A549 (cell line): ENCODE results near the gene OPRM1. TPM values are rescaled to one million over a fixed set of nuclear protein-coding genes. Genes with fewer than 3 reads are reported as not detected.
"Not testable (repeated sequence)": the region's sequence is repeated elsewhere in the genome, so short reads cannot be mapped to it uniquely, and the experiment has no call there.

Experiments
- ATAC-seq, 2 experiments: fragments of 200-7000 bp in 1 of 2; fragments of >200 bp in 1 of 2; cut with Nextera tagmentation in 1 of 2; cut with Tn5 transposase in 1 of 2; 3 replicates each; pipeline versions ENCODE4 v1.8.0 to v1.9.1; 2018 to 2020; ENCODE audit warnings: mild to moderate bottlenecking in 1 of 2, moderate library complexity in 1 of 2
- CTCF ChIA-PET: fragments of 300-600 bp; sonication (Branson Sonifier 250); formaldehyde crosslinking; extraction: SDS; loops from one replicate; lab custom pipeline; 2021; ENCODE audit warnings: antibody characterized with exemption, inconsistent platforms; lab: Yijun Ruan, JAX
- POLR2A ChIA-PET: fragments of 350-600 bp; formaldehyde crosslinking; extraction: SDS; loops from one replicate; lab custom pipeline; 2021; ENCODE audit warnings: antibody characterized with exemption, inconsistent platforms; lab: Yijun Ruan, JAX
- DNase-seq, 2 experiments: peaks; one replicate each; pipeline versions ENCODE4 v3.0.0 to v3.0.0-alpha.2; 2011 to 2016; ENCODE audit warnings: low read depth in 1 of 2, low spot score in 1 of 2
- FAIRE-seq: peaks from 2 replicates; lab custom pipeline; 2011; peaks lifted over from hg19 to GRCh38; lab: Jason Lieb, UNC
- H3K27ac ChIP-seq, 2 experiments: fragments of >200 bp; sonication (Bioruptor Twin); formaldehyde crosslinking; 3 replicates each; pipeline ENCODE4 v1.5.1; 2016 to 2017
- H3K4me1 ChIP-seq: fragments of >200 bp; sonication (Bioruptor Twin); formaldehyde crosslinking; 3 replicates; pipeline ENCODE4 v1.6.1; 2016
- H3K4me2 ChIP-seq: fragments of >200 bp; sonication (Bioruptor Twin); formaldehyde crosslinking; 3 replicates; pipeline ENCODE4 v1.6.1; 2016
- H3K4me3 ChIP-seq: fragments of >200 bp; sonication (Bioruptor Twin); formaldehyde crosslinking; 3 replicates; pipeline ENCODE4 v1.5.1; 2016
- H3K9me3 ChIP-seq: fragments of >200 bp; sonication (Bioruptor Twin); formaldehyde crosslinking; 3 replicates; pipeline ENCODE4 v1.6.1; 2016
- BCL3 ChIP-seq: fragments of >200 bp; sonication (Bioruptor Twin); formaldehyde crosslinking; IDR thresholded peaks from 3 replicates; pipeline ENCODE4 v1.6.1; 2016
- BHLHE40 ChIP-seq: IDR thresholded peaks from 2 replicates; pipeline ENCODE4 v1.6.1; 2012; ENCODE audit warnings: low read depth, low read length, inconsistent platforms
- CBX2 ChIP-seq: fragments of 200-600 bp; sonication (generic); IDR thresholded peaks from 2 replicates; pipeline ENCODE4 v1.6.1; 2016; ENCODE audit warnings: low read depth, mild to moderate bottlenecking, borderline replicate concordance
- CTCF ChIP-seq: fragments of >200 bp; sonication (Bioruptor Twin); formaldehyde crosslinking; IDR thresholded peaks from 3 replicates; pipeline ENCODE4 v1.5.1; 2016
- EP300 ChIP-seq, 2 experiments: fragments of >200 bp; sonication (Bioruptor Twin); formaldehyde crosslinking; IDR thresholded peaks; 2 replicates in 1 of 2; 3 replicates in 1 of 2; pipeline ENCODE4 v1.6.1; 2016 to 2017
- ESRRA ChIP-seq: fragments of 150-350 bp; IDR thresholded peaks from 2 replicates; pipeline ENCODE4 v1.6.1; 2014; ENCODE audit warnings: mild to moderate bottlenecking, low read length, borderline replicate concordance
- FOSB ChIP-seq: fragments of 250-450 bp; sonication (Bioruptor Pico); IDR thresholded peaks from 2 replicates; pipeline ENCODE4 v1.5.0; 2020; ENCODE audit warnings: mild to moderate bottlenecking, moderate library complexity
- FOXS1 ChIP-seq: fragments of 250-450 bp; sonication (Bioruptor Pico); IDR thresholded peaks from 2 replicates; pipeline ENCODE4 v1.5.0; 2020; ENCODE audit warnings: mild to moderate bottlenecking, moderate library complexity
- HMGXB4 ChIP-seq: fragments of 250-450 bp; sonication (Bioruptor Pico); IDR thresholded peaks from 2 replicates; pipeline ENCODE4 v1.5.0; 2021; ENCODE audit warnings: mild to moderate bottlenecking, moderate library complexity, borderline replicate concordance
- HOXA7 ChIP-seq: fragments of 250-450 bp; sonication (Bioruptor Pico); IDR thresholded peaks from 2 replicates; pipeline ENCODE4 v1.5.0; 2020; ENCODE audit warnings: mild to moderate bottlenecking, moderate library complexity
- JUNB ChIP-seq: fragments of >200 bp; sonication (Bioruptor Twin); formaldehyde crosslinking; IDR thresholded peaks from 2 replicates; pipeline ENCODE4 v1.6.1; 2016
- KDM5A ChIP-seq: fragments of 200-600 bp; sonication (generic); IDR thresholded peaks from 2 replicates; pipeline ENCODE4 v1.6.1; 2016; ENCODE audit warnings: antibody characterized with exemption, mild to moderate bottlenecking
- RAD21 ChIP-seq, 2 experiments: fragments of >200 bp in 1 of 2; sonication (Bioruptor Twin) in 1 of 2; formaldehyde crosslinking in 1 of 2; IDR thresholded peaks in 1 of 2; conservative IDR thresholded peaks in 1 of 2; 2 replicates in 1 of 2; 3 replicates in 1 of 2; pipeline ENCODE4 v1.6.1; 2012 to 2018; ENCODE audit warnings: inconsistent platforms in 1 of 2
- RARB ChIP-seq: fragments of 250-450 bp; sonication (Bioruptor Pico); IDR thresholded peaks from 2 replicates; pipeline ENCODE4 v1.8.0; 2021; ENCODE audit warnings: mild to moderate bottlenecking, moderate library complexity
- RCOR1 ChIP-seq: fragments of 150-350 bp; IDR thresholded peaks from 2 replicates; pipeline ENCODE4 v1.6.1; 2014; ENCODE audit warnings: antibody characterized with exemption, low read length, low read depth
- REST ChIP-seq: fragments of 200-600 bp; sonication (generic); IDR thresholded peaks from 2 replicates; pipeline ENCODE4 v1.6.1; 2016; ENCODE audit warnings: antibody characterized with exemption, mild to moderate bottlenecking, moderate library complexity
- RNF2 ChIP-seq: fragments of 200-600 bp; sonication (generic); IDR thresholded peaks from 2 replicates; pipeline ENCODE4 v1.6.1; 2016; ENCODE audit warnings: low read depth, mild to moderate bottlenecking, antibody characterized with exemption, moderate library complexity, borderline replicate concordance
- SMC3 ChIP-seq: fragments of >200 bp; sonication (Bioruptor Twin); formaldehyde crosslinking; IDR thresholded peaks from 3 replicates; pipeline ENCODE4 v1.6.1; 2018; ENCODE audit warnings: inconsistent platforms
- TFCP2L1 ChIP-seq: fragments of 250-450 bp; sonication (Bioruptor Pico); IDR thresholded peaks from 2 replicates; pipeline ENCODE4 v1.5.0; 2021; ENCODE audit warnings: mild to moderate bottlenecking
- WGBS: methylation state at CpG from one replicate; pipeline ENCODE4 v1.1.6; 2017; ENCODE audit errors: missing lambda C conversion rate; 5-methylcytosine and 5-hydroxymethylcytosine counted together
- polyA plus RNA-seq, 4 experiments: library from polyadenylated mRNA; depleted of rRNA in 3 of 4; stranded (reverse); fragments of >200 nt; fragmentation: RNase III in 1 of 4; extraction: RNeasy Plus Mini Kit Qiagen cat#74134 plus additional on column Dnase treatment in 1 of 4; gene quantifications; 2 replicates in 3 of 4; 3 replicates in 1 of 4; pipeline ENCODE4 v1.2.3, GENCODE V29; 2011 to 2017

Gene OPRM1
- polyA plus RNA-seq, 2 of the 4 experiments (the other 2 are of a cell fraction): not detected

- H3K9me3 ChIP-seq, H3K27ac ChIP-seq, FAIRE-seq, H3K4me1 ChIP-seq, H3K4me3 ChIP-seq, DNase-seq, POLR2A ChIA-PET, ATAC-seq, H3K4me2 ChIP-seq: not testable (repeated sequence)
- CTCF ChIA-PET: interaction anchor here (0.7 kb wide), 1 partner anchor 505 kb away, joined by 3 read pairs; no protein-coding TSS in a partner anchor
- WGBS: 40% methylated on average over 1 of the region's 5 CpGs
These were observed 133.4 kb downstream of the OPRM1 start for GRCh38 chr6:154172393-154172792.

- Histone ChIP-seq H3K4me3 (no peak overlapping the region), H3K9me3 (no peaks in the 10 kb centered on the region), H3K4me1 (no peaks in the 10 kb centered on the region), H3K4me2 (no peak overlapping the region), H3K27ac (no peak overlapping the region)
- DNase-seq (no peak), ATAC-seq (no peak), FAIRE-seq (no peak)
- 38% methylated on average over 5 of the region's 5 CpGs for WGBS
- TF ChIP-seq RCOR1 (no peak), JUNB (no peak), RARB (CRISPR knock-in tag) (no peak), RAD21 (conservative IDR thresholded peaks at IDR 0.05 in 1 of 2, IDR thresholded peaks at IDR 0.05 in 1 of 2) (no peak), KDM5A (no peak), EP300 (IDR thresholded peaks at IDR 0.05) (no peak), FOSB (no peak), BCL3 (no peak)
- POLR2A ChIA-PET: no interaction called here
- CTCF ChIA-PET: interaction anchor here (0.6 kb wide), 2 partner anchors 247 to 674 kb away, joined by 4 read pairs; no protein-coding TSS in a partner anchor
These were observed 140.4 kb downstream of the OPRM1 start for GRCh38 chr6:154179434-154179833.

- FAIRE-seq (no peak), ATAC-seq (no peak), DNase-seq (no peak)
- H3K4me1 ChIP-seq: no peaks in the 10 kb centered on the region
- H3K27ac ChIP-seq: no peak overlapping the region
- TF ChIP-seq REST: no peak
- TF ChIP-seq TFCP2L1 (CRISPR knock-in tag): no peak
- TF ChIP-seq SMC3: no peak
- 16% methylated on average over 3 of the region's 3 CpGs for WGBS
- ChIA-PET CTCF (no interaction called here), POLR2A (no interaction called here)
- H3K4me3 ChIP-seq: no peak overlapping the region
- no peak overlapping the region for H3K4me2 ChIP-seq
- no peaks in the 10 kb centered on the region for H3K9me3 ChIP-seq
These were observed 148.2 kb downstream of the OPRM1 start for GRCh38 chr6:154187203-154187602.

- H3K27ac ChIP-seq: no peak overlapping the region
- no peak overlapping the region for H3K4me3 ChIP-seq
- ATAC-seq (no peak), DNase-seq (no peak), FAIRE-seq (no peak)
- no peaks in the 10 kb centered on the region for H3K9me3 ChIP-seq
- no peak overlapping the region for H3K4me2 ChIP-seq
- no peaks in the 10 kb centered on the region for H3K4me1 ChIP-seq
- ChIA-PET CTCF (no interaction called here), POLR2A (no interaction called here)
- TF ChIP-seq FOSB (no peak), FOXS1 (CRISPR knock-in tag) (no peak), CBX2 (no peak), RNF2 (no peak), BCL3 (no peak), BHLHE40 (no peak), HOXA7 (CRISPR knock-in tag) (no peak), HMGXB4 (CRISPR knock-in tag) (no peak), ESRRA (no peak), CTCF (no peak)
These were observed 148.7 kb downstream of the OPRM1 start for GRCh38 chr6:154187714-154188113.
